A204.1 (cell line): ENCODE results near the gene FBXL14.

Experiments
- FAIRE-seq: peaks from 2 replicates; lab custom pipeline; 2012; peaks lifted over from hg19 to GRCh38; lab: Jason Lieb, UNC

Gene FBXL14

DNA sequence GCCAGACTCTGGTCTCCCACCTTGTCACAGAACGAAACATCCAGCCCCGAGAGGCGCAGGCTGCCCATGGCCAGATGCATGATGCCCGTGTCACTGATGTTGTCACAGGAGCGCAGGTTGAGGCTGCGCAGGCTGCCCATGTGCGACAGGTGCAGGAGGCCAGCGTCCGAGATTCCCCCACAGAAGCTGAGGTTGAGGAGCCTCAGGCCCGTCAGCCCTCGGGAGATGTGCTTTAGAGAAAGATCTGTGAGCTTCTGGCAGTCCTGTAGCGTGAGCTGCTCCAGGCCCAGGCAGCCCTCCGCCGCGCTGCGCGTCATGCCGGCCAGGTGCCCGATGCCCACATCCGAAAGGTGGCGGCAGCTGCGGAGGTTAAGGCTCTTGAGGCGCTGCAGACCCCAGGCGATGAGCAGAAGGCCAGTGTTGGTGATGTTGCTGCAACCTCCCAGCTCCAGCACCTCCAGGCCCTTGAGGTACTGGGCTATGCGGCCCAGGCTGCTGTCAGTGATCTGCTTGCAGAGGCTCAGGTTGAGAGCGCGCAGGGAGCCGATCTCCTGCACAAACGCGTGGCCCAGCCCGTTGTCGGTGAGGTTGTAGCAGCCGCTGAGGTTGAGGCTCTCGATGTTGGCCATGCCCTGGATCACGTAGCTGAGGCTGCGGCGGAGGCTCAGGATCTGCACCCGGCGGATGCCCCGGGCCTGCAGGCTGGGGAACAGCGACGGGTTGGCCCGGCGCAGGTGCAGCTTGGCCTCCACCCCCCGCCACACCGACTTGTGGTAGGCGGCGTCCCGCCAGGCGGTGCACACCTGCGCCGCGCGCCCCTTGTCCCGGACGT is 991 bp downstream of the FBXL14 start:
- no peak for FAIRE-seq

GRCh38 chr12:1592444-1593173 is 1.8 kb downstream of the FBXL14 start:
- FAIRE-seq, result no peak

GRCh38 chr12:1591543-1591942 is 2.8 kb downstream of the FBXL14 start:
- FAIRE-seq, result no peak

- FAIRE-seq, result no peak
Observed at GRCh38 chr12:1591034-1591433, 3.3 kb downstream of the FBXL14 start.

DNA sequence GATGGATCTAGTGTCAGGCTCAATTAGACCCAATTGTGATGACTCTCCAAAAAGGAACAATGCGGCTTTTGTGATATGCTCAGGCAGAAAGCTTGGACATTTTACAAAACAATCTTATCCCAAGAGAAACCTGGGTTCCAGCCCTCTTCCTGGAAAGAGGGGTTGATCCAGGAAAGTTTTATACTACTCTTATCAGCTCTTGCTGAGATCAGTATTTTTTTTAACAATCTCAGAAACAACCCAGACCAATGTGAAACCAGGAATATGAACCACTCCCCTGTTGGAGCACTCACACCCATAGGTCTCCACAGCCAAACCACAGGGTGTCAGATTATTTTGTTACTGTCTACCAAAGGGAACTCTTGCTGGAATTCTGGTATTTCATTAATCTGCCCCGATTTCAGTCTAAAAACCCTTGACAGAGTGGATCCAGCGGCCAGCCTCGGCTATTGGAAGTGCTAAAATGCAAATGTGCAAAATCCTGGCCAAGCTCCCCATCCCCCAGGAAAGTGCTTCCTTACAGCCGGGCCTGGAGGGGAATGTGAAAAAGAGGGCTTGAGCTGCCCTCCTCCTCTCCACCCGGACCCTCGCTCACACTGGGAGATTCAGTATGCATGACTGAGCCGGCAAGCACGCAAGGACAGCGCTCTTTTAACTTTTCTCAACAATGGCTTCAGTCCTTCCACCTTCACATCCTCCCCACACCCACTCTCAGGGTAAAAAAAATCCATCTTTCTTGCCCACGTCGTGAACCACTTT is 4.0 kb downstream of the FBXL14 start:
- no peak for FAIRE-seq

- FAIRE-seq, result no peak
Observed at GRCh38 chr12:1588575-1588947, 5.8 kb downstream of the FBXL14 start.

DNA sequence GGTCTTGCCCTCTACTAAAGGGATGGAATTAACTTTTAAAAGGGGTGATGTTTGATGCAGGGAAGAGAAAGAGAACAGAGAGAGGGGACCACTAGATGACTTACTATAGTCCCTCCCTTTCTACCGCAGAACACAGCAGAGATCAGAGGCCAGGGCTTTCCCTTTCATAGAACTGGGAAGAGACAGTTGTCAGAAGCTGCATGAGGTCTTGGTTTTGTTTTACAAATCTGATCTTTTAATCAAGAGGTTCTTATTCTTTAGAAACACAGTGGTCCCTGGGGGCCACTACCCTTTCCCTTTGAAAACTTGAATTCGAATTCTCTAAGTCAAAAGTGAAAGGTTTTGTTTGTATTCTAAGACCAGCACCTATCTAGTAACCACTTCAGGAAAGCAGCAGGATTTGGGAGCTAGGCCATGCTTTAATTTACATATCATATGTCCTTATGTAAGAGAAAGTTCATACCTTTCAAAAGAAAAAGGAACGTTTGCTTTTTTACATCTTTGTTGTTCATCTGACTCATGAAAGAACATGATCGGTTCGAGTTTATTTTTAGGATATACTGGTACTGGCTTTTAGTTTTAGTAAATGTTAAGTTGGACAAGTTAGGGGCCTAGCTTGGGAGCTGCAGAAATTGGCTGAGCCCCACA is 6.3 kb downstream of the FBXL14 start:
- no peak for FAIRE-seq

DNA sequence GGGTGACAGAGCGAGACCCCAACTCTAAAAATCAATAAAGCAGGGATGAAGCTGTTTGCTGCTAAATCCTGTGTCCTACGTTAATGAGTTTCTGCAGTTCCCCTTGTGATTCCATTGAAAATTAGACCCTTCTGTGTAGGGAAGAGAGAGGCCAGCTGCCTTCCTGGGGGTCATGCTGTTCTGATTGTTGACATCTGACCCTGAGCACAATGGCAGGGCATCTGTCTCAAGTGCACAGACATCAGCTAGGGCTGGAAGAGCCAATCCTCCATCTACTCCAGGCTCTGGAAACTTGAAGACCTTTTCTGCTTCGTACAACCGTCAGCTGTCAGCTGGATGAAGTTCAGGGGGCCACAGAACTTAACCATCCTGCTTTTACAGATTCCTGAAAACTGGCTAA is 10.1 kb downstream of the FBXL14 start:
- FAIRE-seq, result no peak

GRCh38 chr12:1583421-1584078 is 10.8 kb downstream of the FBXL14 start:
- peak; percentile 95 for FAIRE-seq

- no peak for FAIRE-seq
Observed at GRCh38 chr12:1582709-1583050, 11.7 kb downstream of the FBXL14 start.

GRCh38 chr12:1581973-1582708 is 12.2 kb downstream of the FBXL14 start:
- no peak for FAIRE-seq

GRCh38 chr12:1580526-1580925 is 13.9 kb downstream of the FBXL14 start:
- no peak for FAIRE-seq

GRCh38 chr12:1579651-1580435 is 14.5 kb downstream of the FBXL14 start:
- FAIRE-seq, result no peak

DNA sequence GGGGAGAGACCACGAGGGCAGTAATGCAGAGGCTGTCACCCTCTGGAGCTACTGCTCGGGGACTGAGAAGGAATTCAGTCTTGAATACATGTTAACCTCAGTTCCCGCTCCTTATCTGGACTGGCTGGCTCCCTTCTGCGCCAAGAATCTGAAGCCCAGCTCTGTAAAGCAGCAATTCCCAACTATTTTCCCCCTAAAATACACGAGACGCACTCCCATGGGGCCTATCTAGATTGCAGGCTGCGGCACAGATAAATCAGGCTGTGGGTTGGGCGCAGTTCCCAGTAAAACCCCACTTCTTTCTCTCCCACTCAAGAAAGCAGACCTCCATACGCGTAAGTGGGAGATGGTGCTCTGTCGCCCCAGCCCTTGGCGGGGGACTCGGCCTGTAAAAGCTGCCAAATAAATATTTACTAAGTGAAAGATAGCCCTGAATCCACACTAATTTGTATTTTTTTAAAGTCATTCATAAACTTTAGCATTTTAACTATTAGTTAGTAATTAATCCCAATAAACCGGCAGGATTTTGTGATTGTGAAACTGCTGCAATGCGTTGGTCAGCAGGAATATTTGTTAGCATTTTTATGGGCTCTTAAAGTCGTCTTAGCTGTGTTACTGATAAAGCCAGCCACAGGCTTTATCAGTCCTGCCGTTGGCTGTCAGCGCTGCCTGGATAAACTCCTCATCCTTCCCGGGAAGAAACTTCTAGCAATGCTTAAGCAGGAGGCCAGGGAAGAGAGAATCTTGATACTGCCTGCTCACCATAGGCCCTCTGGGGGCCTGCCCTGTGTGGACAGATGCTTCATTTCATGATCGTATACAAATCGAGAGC is 17.8 kb downstream of the FBXL14 start:
- FAIRE-seq, result no peak

- FAIRE-seq, result no peak
Observed at GRCh38 chr12:1575408-1576401, 18.7 kb downstream of the FBXL14 start.

GRCh38 chr12:1574865-1575259 is 19.5 kb downstream of the FBXL14 start:
- no peak for FAIRE-seq

DNA sequence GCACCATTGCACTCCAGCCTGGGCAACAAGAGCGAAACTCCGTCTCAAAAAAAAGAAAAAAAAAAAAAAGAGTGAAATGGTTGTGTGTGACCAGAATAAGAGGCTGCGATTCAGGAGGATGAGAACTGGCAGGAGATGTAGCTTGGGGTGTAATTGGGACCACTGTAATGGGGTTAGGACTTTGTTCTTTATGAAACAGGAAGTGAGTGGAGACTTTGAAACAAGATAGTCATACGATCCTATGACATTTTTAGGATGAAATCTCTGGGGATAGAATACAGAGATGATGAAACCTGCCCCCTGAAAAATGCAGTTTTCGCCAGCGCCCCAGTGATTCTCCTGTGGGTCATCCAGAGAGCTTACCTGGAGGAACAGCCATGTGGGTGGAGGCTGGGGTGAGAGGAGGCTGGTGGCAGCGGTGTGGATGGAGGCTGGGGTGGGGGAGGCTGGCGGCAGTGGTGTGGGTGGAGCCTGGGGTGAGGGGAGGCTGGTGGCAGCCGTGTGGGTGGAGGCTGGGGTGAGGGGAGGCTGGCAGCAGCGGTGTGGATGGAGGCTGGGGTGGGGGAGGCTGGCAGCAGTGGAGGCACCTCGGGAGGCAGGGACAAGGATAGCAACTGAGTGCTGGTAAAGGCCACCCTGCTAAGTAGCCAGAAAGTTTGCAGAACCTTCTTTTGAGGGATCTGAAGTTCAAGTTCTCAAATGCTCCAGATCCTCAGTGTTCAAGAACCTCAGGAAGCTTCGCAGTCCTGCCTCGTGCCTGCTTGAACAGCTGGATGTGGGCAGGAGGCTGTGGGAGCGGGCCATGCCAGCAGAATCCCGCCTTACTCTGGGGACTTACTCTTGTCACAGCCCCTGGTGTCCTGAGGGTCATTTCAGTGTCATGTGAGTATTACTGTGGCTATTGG is 20.2 kb downstream of the FBXL14 start:
- no peak for FAIRE-seq
